Nephron progenitor cell (in vitro differentiated cells): ENCODE data around the gene ERC2.

Source experiments
- DNase-seq: peaks from one replicate; pipeline ENCODE4 v3.0.0; 2021
- H3K27ac Mint-ChIP-seq: 2 replicates; pipeline ENCODE4 v1.8.0; 2021; ENCODE audit warnings: mild to moderate bottlenecking, moderate library complexity, mixed read lengths
- H3K27me3 Mint-ChIP-seq: 2 replicates; pipeline ENCODE4 v1.8.0; 2021; ENCODE audit warnings: mild to moderate bottlenecking, low read depth, mixed read lengths; ENCODE audit not compliant: poor library complexity
- H3K36me3 Mint-ChIP-seq: 2 replicates; pipeline ENCODE4 v1.8.0; 2021; ENCODE audit warnings: low read depth, mixed read lengths
- H3K4me1 Mint-ChIP-seq: 2 replicates; pipeline ENCODE4 v1.8.0; 2021; ENCODE audit warnings: mixed read lengths
- H3K4me3 Mint-ChIP-seq: 2 replicates; pipeline ENCODE4 v1.8.0; 2021; ENCODE audit warnings: mild to moderate bottlenecking, moderate library complexity, mixed read lengths
- H3K9me3 Mint-ChIP-seq: 2 replicates; pipeline ENCODE4 v1.8.0; 2021; ENCODE audit warnings: mild to moderate bottlenecking, moderate library complexity, mixed read lengths
- CTCF ChIP-seq: fragments of 200-600 bp; sonication (generic); IDR thresholded peaks from 2 replicates; pipeline ENCODE4 v1.5.0; 2021; ENCODE audit warnings: antibody characterized with exemption

ERC2 gene

DNA sequence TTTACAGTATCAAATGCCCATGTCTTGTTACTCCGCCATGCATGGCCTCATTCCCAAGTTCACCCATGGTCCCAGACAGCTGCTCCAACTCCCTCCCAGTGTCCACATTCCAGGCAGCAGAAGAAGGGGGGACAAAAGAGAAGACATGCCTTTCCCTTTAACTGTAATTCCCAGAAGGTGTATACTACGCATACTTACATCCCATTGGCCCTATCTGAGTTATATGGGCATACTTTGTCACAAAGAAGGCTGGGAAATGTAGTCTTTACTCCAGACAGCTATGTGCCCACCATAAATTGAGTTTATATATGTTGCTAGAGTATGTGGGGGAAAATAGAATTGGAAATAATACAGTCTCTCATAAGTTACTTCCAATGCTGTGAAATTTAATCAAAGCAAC, 70.5 kb downstream of the ERC2 start:
- peaks cover 16% of the 10 kb centered on the region for H3K9me3 Mint-ChIP-seq
- H3K27ac Mint-ChIP-seq: no peak overlapping the region
- H3K27me3 Mint-ChIP-seq: peaks cover 5% of the 10 kb centered on the region
- TF ChIP-seq CTCF: no peak
- H3K36me3 Mint-ChIP-seq: peaks cover 5% of the 10 kb centered on the region
- DNase-seq: no peak
- no peaks in the 10 kb centered on the region for H3K4me1 Mint-ChIP-seq
- no peak overlapping the region for H3K4me3 Mint-ChIP-seq

DNA sequence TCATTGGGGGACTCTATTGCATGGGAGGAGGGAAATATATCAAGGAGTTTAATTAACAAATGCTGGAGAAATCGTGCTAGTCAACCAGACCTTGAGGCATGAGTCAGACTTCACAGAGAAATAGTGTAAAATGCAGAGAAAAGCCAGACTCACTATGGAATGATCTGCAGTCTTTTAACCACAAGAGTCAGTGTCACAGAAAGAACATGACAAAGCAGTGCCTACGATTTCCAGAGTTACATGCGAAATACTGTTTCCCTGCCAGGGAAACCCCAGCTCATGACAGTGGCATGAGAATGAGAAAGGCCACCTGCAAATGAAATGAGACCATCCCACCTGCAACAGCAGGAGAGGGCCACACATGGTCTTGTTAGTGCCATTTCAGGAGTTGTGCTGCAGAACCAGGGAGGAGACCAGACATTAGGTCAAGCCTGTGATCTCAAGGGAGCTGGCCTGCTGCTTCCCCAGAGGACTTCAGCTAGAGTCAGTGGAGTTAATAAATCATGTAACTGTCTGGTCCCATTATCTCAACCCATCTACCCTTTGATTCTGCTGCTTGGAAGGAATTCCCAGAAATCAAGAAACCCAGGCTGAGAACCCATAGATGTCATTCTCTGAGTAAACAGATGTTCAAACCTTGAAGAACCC, 79.0 kb downstream of the ERC2 start:
- no peak overlapping the region for H3K4me3 Mint-ChIP-seq
- DNase-seq: no peak
- H3K9me3 Mint-ChIP-seq: no peaks in the 10 kb centered on the region
- H3K27ac Mint-ChIP-seq: no peak overlapping the region
- no peaks in the 10 kb centered on the region for H3K4me1 Mint-ChIP-seq
- H3K36me3 Mint-ChIP-seq: no peaks in the 10 kb centered on the region
- no peak for TF ChIP-seq CTCF
- no peaks in the 10 kb centered on the region for H3K27me3 Mint-ChIP-seq

GRCh38 chr3:56383092-56383491, 85.2 kb downstream of the ERC2 start:
- Mint-ChIP-seq H3K27ac (no peak overlapping the region), H3K4me1 (no peaks in the 10 kb centered on the region), H3K9me3 (no peaks in the 10 kb centered on the region), H3K27me3 (no peaks in the 10 kb centered on the region), H3K4me3 (no peak overlapping the region), H3K36me3 (no peaks in the 10 kb centered on the region)
- no peak for DNase-seq
- no peak for TF ChIP-seq CTCF

- no peaks in the 10 kb centered on the region for H3K4me1 Mint-ChIP-seq
- peaks cover 3% of the 10 kb centered on the region for H3K27me3 Mint-ChIP-seq
- H3K27ac Mint-ChIP-seq: no peak overlapping the region
- H3K4me3 Mint-ChIP-seq: no peak overlapping the region
- DNase-seq: no peak
- peaks cover 28% of the 10 kb centered on the region for H3K9me3 Mint-ChIP-seq
- no peaks in the 10 kb centered on the region for H3K36me3 Mint-ChIP-seq
- TF ChIP-seq CTCF: no peak
These were observed 88.5 kb downstream of the ERC2 start for GRCh38 chr3:56379723-56380287.

DNA sequence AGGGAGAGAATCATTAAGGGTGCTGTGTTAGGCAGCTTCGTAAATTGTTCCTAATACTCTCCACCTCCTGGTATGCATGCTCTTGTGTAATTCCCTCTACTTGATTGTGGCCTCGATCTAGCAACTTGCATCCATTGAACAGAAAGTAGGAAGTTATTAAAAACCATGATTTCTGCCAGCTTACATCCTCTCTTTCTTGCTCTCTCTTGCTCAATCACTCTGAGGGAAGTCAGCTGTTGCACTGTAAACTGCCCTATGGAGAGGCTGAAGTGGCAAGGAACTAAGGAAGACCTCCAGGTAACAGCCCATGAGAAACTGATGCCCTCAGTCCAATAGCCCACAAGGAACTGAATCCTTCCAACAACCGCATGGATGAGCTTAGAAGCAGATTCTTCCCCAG, 92.6 kb downstream of the ERC2 start:
- TF ChIP-seq CTCF: no peak
- Mint-ChIP-seq H3K27ac (no peak overlapping the region), H3K4me1 (no peaks in the 10 kb centered on the region), H3K4me3 (no peak overlapping the region), H3K36me3 (no peaks in the 10 kb centered on the region), H3K27me3 (peaks cover 3% of the 10 kb centered on the region), H3K9me3 (peaks cover 28% of the 10 kb centered on the region)
- no peak for DNase-seq

DNA sequence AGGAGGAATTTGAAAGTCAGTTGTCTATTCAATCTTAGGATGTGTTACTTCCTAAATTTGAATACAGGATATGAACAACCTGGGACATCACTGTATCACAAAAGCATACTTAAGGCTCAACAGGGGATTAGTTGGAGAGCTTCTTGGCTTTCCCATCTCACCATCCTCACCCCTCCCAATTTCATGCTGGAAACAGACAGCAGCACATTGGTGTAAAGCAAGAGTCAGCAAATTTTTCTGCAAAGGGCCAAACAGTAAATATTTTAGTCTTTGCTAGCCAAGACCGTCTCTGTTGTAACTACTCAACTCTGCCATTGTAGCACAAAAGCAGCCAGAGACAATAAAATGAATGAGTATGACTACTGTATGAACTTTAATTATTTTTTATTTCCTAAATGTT, 94.9 kb downstream of the ERC2 start:
- Mint-ChIP-seq H3K36me3 (no peaks in the 10 kb centered on the region), H3K4me1 (no peaks in the 10 kb centered on the region), H3K27me3 (peaks cover 3% of the 10 kb centered on the region), H3K27ac (no peak overlapping the region), H3K9me3 (peaks cover 28% of the 10 kb centered on the region), H3K4me3 (no peak overlapping the region)
- DNase-seq: no peak
- no peak for TF ChIP-seq CTCF
